Measurements from ENCODE around the gene CTXND1.

The CTXND1 gene

GRCh38 chr15:80207887-80208286 lies 44.1 kb downstream of the CTXND1 start:
- no peak for DNase-seq

GRCh38 chr15:80204231-80204630 lies 47.8 kb downstream of the CTXND1 start:
- DNase-seq: no peak

GRCh38 chr15:80203361-80203885 lies 48.6 kb downstream of the CTXND1 start:
- no peak for DNase-seq

- DNase-seq: no peak
Observed at GRCh38 chr15:80202641-80203360, 49.2 kb downstream of the CTXND1 start.

GRCh38 chr15:80202016-80202315 lies 50.0 kb downstream of the CTXND1 start:
- no peak for DNase-seq

- no peak for DNase-seq
Observed at GRCh38 chr15:80201256-80202015, 50.6 kb downstream of the CTXND1 start.

- no peak for DNase-seq
Observed at GRCh38 chr15:80199869-80200268, 52.1 kb downstream of the CTXND1 start.

GRCh38 chr15:80199366-80199765 lies 52.6 kb downstream of the CTXND1 start:
- no peak for DNase-seq

- no peak for DNase-seq
Observed at GRCh38 chr15:80194914-80195313, 57.1 kb downstream of the CTXND1 start.

- no peak for DNase-seq
Observed at GRCh38 chr15:80194186-80194585, 57.8 kb downstream of the CTXND1 start.

- DNase-seq: no peak
Observed at GRCh38 chr15:80191897-80192595, 60.0 kb downstream of the CTXND1 start.

- no peak for DNase-seq
Observed at GRCh38 chr15:80191198-80191597, 60.8 kb downstream of the CTXND1 start.

GRCh38 chr15:80188251-80188650 lies 63.8 kb downstream of the CTXND1 start:
- DNase-seq: no peak

GRCh38 chr15:80186597-80186996 lies 65.4 kb downstream of the CTXND1 start:
- DNase-seq: no peak

GRCh38 chr15:80186066-80186465 lies 65.9 kb downstream of the CTXND1 start:
- no peak for DNase-seq

GRCh38 chr15:80185152-80185551 lies 66.9 kb downstream of the CTXND1 start:
- no peak for DNase-seq

- no peak for DNase-seq
Observed at GRCh38 chr15:80184554-80184953, 67.5 kb downstream of the CTXND1 start.

- no peak for DNase-seq
Observed at GRCh38 chr15:80183886-80184285, 68.1 kb downstream of the CTXND1 start.

- DNase-seq: no peak
Observed at GRCh38 chr15:80183306-80183705, 68.7 kb downstream of the CTXND1 start.

- DNase-seq: no peak
Observed at GRCh38 chr15:80182611-80183261, 69.3 kb downstream of the CTXND1 start.

- DNase-seq: no peak
Observed at GRCh38 chr15:80180986-80181385, 71.0 kb downstream of the CTXND1 start.

GRCh38 chr15:80180468-80180867 lies 71.5 kb downstream of the CTXND1 start:
- DNase-seq: no peak

- DNase-seq: no peak
Observed at GRCh38 chr15:80179935-80180334, 72.1 kb downstream of the CTXND1 start.
